Body of pancreas (tissue), 4 donors: ENCODE data around the gene SPNS1.

Experiments used
- CTCF ChIP-seq, 7 experiments: fragments of 450-650 bp in 4 of 7; fragments of 200-600 bp in 3 of 7; sonication (generic) in 3 of 7; IDR thresholded peaks; one replicate each; pipeline ENCODE4 v1.5.1; 2016 to 2019; ENCODE audit warnings: antibody characterized with exemption in 7 of 7
- POLR2A ChIP-seq, 3 donors: fragments of 450-650 bp; IDR thresholded peaks; one replicate each; pipeline ENCODE4 v1.6.1; 2016; ENCODE audit warnings: antibody characterized with exemption in 3 of 3, mild to moderate bottlenecking in 2 of 3

GRCh38 chr16:29012913-29013553 is 38.5 kb downstream of the SPNS1 start:
- no peak for TF ChIP-seq CTCF (IDR thresholded peaks at IDR 0.05)
- TF ChIP-seq POLR2A (IDR thresholded peaks at IDR 0.05) = no peak
